ENCODE data around the gene HAUS6. TPM values are rescaled to one million over a fixed set of nuclear protein-coding genes. Genes with fewer than 3 reads are reported as not detected.

HAUS6 gene
- total RNA-seq, 2 donors from 2014 or later: 32.8 to 33.4 TPM

GRCh38 chr9:19009391-19009965, 93.2 kb downstream of the HAUS6 start:
- ATAC-seq (replicated peaks in 1 of 2) (no peak), DNase-seq (no peak)
- Mint-ChIP-seq H3K36me3 (ENCODE audit: insufficient read depth in 2 of 2) (no peaks in the 10 kb centered on the region), H3K4me1 (ENCODE audit: low read depth) (no peaks in the 10 kb centered on the region), H3K27me3 (ENCODE audit: low read depth) (peaks cover 8% of the 10 kb centered on the region), H3K4me3 (no peak overlapping the region), H3K27ac (no peak overlapping the region), H3K9me3 (peaks cover 0 to 2% of the 10 kb centered on the region in 2 donors)

Other genes starting within 250 kb of the HAUS6 start
- not detected for gene SAXO1, start 69.7 kb downstream of the HAUS6 start, total RNA-seq
- 10 to 100 TPM; 36.9 to 41.6 TPM for gene RRAGA, start 53.5 kb downstream of the HAUS6 start, total RNA-seq
- gene PLIN2, start 24.6 kb upstream of the HAUS6 start, total RNA-seq: 10 to 100 TPM; 76.4 to 84.0 TPM
- 10 to 100 TPM; 26.0 to 28.9 TPM for gene DENND4C, start 127.8 kb upstream of the HAUS6 start, total RNA-seq

Data from activated T-cell treated with anti-CD3 and anti-CD28 coated beads, Interleukin-2, amount 50 U/mL, for 72 hours (primary cell).